Mucosa of descending colon (tissue), 3 donors: ENCODE results near the gene UBAC1. TPM values are rescaled to one million over a fixed set of nuclear protein-coding genes. Genes with fewer than 3 reads are reported as not detected.

Source experiments
- ATAC-seq: fragments of 200-7000 bp; cut with Tn5 transposase; one replicate; pipeline ENCODE4 v1.9.1; 2020; ENCODE audit warnings: mild to moderate bottlenecking, moderate library complexity
- DNase-seq, 3 donors: peaks; one replicate each; pipeline ENCODE4 v3.0.0-alpha.2; 2020
- H3K36me3 ChIP-seq: fragments of 200-600 bp; one replicate; pipeline ENCODE4 v1.8.0; 2021; ENCODE audit warnings: low read depth, mild to moderate bottlenecking
- H3K4me1 ChIP-seq: fragments of 200-600 bp; one replicate; pipeline ENCODE4 v1.8.0; 2021; ENCODE audit warnings: low read depth, mild to moderate bottlenecking
- H3K4me3 ChIP-seq: fragments of 200-600 bp; one replicate; pipeline ENCODE4 v1.8.0; 2021; ENCODE audit warnings: mild to moderate bottlenecking
- H3K9me3 ChIP-seq: fragments of 200-600 bp; one replicate; pipeline ENCODE4 v1.8.0; 2021; ENCODE audit warnings: mild to moderate bottlenecking
- CTCF ChIP-seq: fragments of 200-600 bp; IDR thresholded peaks from one replicate; pipeline ENCODE4 v1.8.0; 2022; ENCODE audit warnings: antibody characterized with exemption, mild to moderate bottlenecking
- intact Hi-C, 2 donors: fragments of 100-400 bp; cut with DNase I in 1 of 2; cut with micrococcal nuclease in 1 of 2; formaldehyde crosslinking; loops; one replicate each; pipeline versions ENCODE4 v1.11.0 to v1.11.1; 2022; cut with DNase I, micrococcal nuclease
- total RNA-seq, 3 donors: library from RNA; stranded (reverse); fragmentation: NEBNext Ultra II Directional in 2 of 3; extraction: Animal tissue kit (Norgen Biotek cat#: 25700) in 2 of 3; gene quantifications; one replicate each; pipeline versions ENCODE4 v1.2.1 to v1.2.4, GENCODE V29; 2021 to 2023
- donor health status: DM: no; HTN: no; CAD: no; lungs with moderate emphysema.
- donor health status: DM: no; HTN: no; CAD: no.
- donor health status: DM: no; HTN: yes; CAD: no.

Gene UBAC1
- total RNA-seq, 3 donors from 2014 or later, result 55.5 to 70.4 (median 64.0) TPM

GRCh38 chr9:136007934-136008692 is 46.9 kb upstream of the UBAC1 start:
- ATAC-seq (no peak), DNase-seq (no peak)
- no peak for TF ChIP-seq CTCF
- H3K4me3 ChIP-seq, result no peak overlapping the region
- H3K9me3 ChIP-seq, result no peaks in the 10 kb centered on the region
- intact Hi-C loops, result no loop called here
- H3K4me1 ChIP-seq, result peaks cover 3% of the 10 kb centered on the region
- H3K36me3 ChIP-seq, result no peaks in the 10 kb centered on the region

GRCh38 chr9:136007276-136007933 is 46.2 kb upstream of the UBAC1 start:
- ATAC-seq, result no peak
- no peaks in the 10 kb centered on the region for H3K36me3 ChIP-seq

GRCh38 chr9:136006169-136006568 is 45.0 kb upstream of the UBAC1 start:
- ATAC-seq, result no peak

More at GRCh38 chr9:136007276-136007933, 46.2 kb upstream of the UBAC1 start:
- no peak for TF ChIP-seq CTCF
- DNase-seq, result no peak
- peaks cover 3% of the 10 kb centered on the region for H3K4me1 ChIP-seq
- no peaks in the 10 kb centered on the region for H3K9me3 ChIP-seq
- H3K4me3 ChIP-seq, result no peak overlapping the region
- intact Hi-C loops, result no loop called here

GRCh38 chr9:136004712-136005111 is 43.5 kb upstream of the UBAC1 start:
- TF ChIP-seq CTCF, result no peak
- Histone ChIP-seq H3K9me3 (no peaks in the 10 kb centered on the region), H3K4me3 (no peak overlapping the region), H3K36me3 (no peaks in the 10 kb centered on the region), H3K4me1 (no peaks in the 10 kb centered on the region)
- intact Hi-C loops, result no loop called here
- no peak for DNase-seq
- no peak for ATAC-seq

More at GRCh38 chr9:136006169-136006568, 45.0 kb upstream of the UBAC1 start:
- no peak for TF ChIP-seq CTCF
- Histone ChIP-seq H3K9me3 (no peaks in the 10 kb centered on the region), H3K36me3 (no peaks in the 10 kb centered on the region), H3K4me1 (no peaks in the 10 kb centered on the region), H3K4me3 (no peak overlapping the region)
- DNase-seq, result no peak
- intact Hi-C loops, result no loop called here

- H3K4me3 ChIP-seq, result no peak overlapping the region
These were observed 43.0 kb upstream of the UBAC1 start for GRCh38 chr9:136004219-136004618.

More at GRCh38 chr9:136004219-136004618, 43.0 kb upstream of the UBAC1 start:
- no peak for TF ChIP-seq CTCF
- H3K9me3 ChIP-seq, result no peaks in the 10 kb centered on the region
- no peaks in the 10 kb centered on the region for H3K4me1 ChIP-seq
- H3K36me3 ChIP-seq, result no peaks in the 10 kb centered on the region
- no peak for DNase-seq
- intact Hi-C loops, result no loop called here
- no peak for ATAC-seq
